Hepatocyte (in vitro differentiated cells): ENCODE measurements around the gene OBI1. TPM values are rescaled to one million over a fixed set of nuclear protein-coding genes. Genes with fewer than 3 reads are reported as not detected.
A peak's percentile ranks its signal among the peaks of the same experiment; 100 is the strongest.

ENCODE experiments used
- DNase-seq: peaks from one replicate; pipeline ENCODE4 v3.0.0-alpha.2; 2016; ENCODE audit warnings: low spot score
- H2AFZ ChIP-seq: fragments of 200-600 bp; sonication (generic); 2 replicates; pipeline ENCODE4 v1.6.0; 2016; ENCODE audit warnings: antibody characterized with exemption, mild to moderate bottlenecking
- H3K27ac ChIP-seq: fragments of 200-600 bp; sonication (generic); 2 replicates; pipeline ENCODE4 v1.5.1; 2016; ENCODE audit warnings: mild to moderate bottlenecking
- H3K27me3 ChIP-seq: fragments of 200-600 bp; sonication (generic); 2 replicates; pipeline ENCODE4 v1.6.1; 2016
- H3K36me3 ChIP-seq: fragments of 200-600 bp; sonication (generic); replicated peaks from 2 replicates; pipeline ENCODE4 v1.5.1; 2016; ENCODE audit warnings: low read depth; ENCODE audit not compliant: insufficient read depth
- H3K4me1 ChIP-seq: fragments of 200-600 bp; sonication (generic); 2 replicates; pipeline ENCODE4 v1.5.1; 2016; ENCODE audit warnings: mild to moderate bottlenecking, moderate library complexity; ENCODE audit not compliant: insufficient read depth
- H3K4me2 ChIP-seq: fragments of 200-600 bp; sonication (generic); 2 replicates; pipeline ENCODE4 v1.6.0; 2016
- H3K4me3 ChIP-seq: fragments of 200-600 bp; sonication (generic); 2 replicates; pipeline ENCODE4 v1.5.1; 2016; ENCODE audit warnings: mild to moderate bottlenecking
- H3K79me2 ChIP-seq: fragments of 200-600 bp; sonication (generic); 2 replicates; pipeline ENCODE4 v1.6.0; 2017; ENCODE audit warnings: mild to moderate bottlenecking
- H3K9me2 ChIP-seq: fragments of 200-600 bp; sonication (generic); replicated peaks from 2 replicates; pipeline ENCODE4 v1.6.0; 2017; ENCODE audit warnings: mild to moderate bottlenecking; ENCODE audit not compliant: insufficient read depth
- H3K9me3 ChIP-seq: fragments of 200-600 bp; sonication (generic); 2 replicates; pipeline ENCODE4 v1.5.1; 2016; ENCODE audit warnings: low read depth, mild to moderate bottlenecking
- H4K20me1 ChIP-seq: fragments of 200-600 bp; sonication (generic); 2 replicates; pipeline ENCODE4 v1.6.0; 2016; ENCODE audit warnings: mild to moderate bottlenecking; ENCODE audit not compliant: insufficient read depth, poor library complexity, severe bottlenecking
- EZH2 ChIP-seq: fragments of 200-600 bp; sonication (generic); IDR thresholded peaks from 2 replicates; pipeline ENCODE4 v1.6.1; 2016; ENCODE audit warnings: antibody characterized with exemption, mild to moderate bottlenecking, borderline replicate concordance
- EZH2phosphoT487 ChIP-seq: fragments of 200-600 bp; sonication (generic); IDR thresholded peaks from one replicate; pipeline ENCODE4 v1.6.1; 2018; ENCODE audit warnings: antibody characterized with exemption, mild to moderate bottlenecking, low read depth, moderate library complexity; ENCODE audit not compliant: unreplicated experiment, severe bottlenecking
- WGBS: methylation state at CpG from one replicate; pipeline ENCODE4 v1.1.6; 2016; ENCODE audit warnings: low lambda C conversion rate; ENCODE audit errors: missing lambda C conversion rate; 5-methylcytosine and 5-hydroxymethylcytosine counted together
- polyA plus RNA-seq: library from polyadenylated mRNA; unstranded; fragments of >200 nt; fragmentation: Nextera tagmentation; extraction: Ambion mirVana; gene quantifications from 2 replicates; pipeline ENCODE4 v1.2.1, GENCODE V29; 2016
- total RNA-seq: library from RNA; depleted of rRNA; stranded (reverse); fragments of >200 nt; gene quantifications from 2 replicates; pipeline ENCODE4 v1.2.3, GENCODE V29; 2014
- TF ChIP-seq, protein P1 (sequence below): fragments of 200-600 bp; sonication (generic); IDR thresholded peaks from 2 replicates; pipeline ENCODE4 v1.5.1; 2016; ENCODE audit warnings: antibody characterized with exemption, mild to moderate bottlenecking; ENCODE audit not compliant: poor library complexity

OBI1 gene
- total and polyA plus RNA-seq, 2 experiments from 2014 or later: 5.3 to 17.6 TPM

DNA sequence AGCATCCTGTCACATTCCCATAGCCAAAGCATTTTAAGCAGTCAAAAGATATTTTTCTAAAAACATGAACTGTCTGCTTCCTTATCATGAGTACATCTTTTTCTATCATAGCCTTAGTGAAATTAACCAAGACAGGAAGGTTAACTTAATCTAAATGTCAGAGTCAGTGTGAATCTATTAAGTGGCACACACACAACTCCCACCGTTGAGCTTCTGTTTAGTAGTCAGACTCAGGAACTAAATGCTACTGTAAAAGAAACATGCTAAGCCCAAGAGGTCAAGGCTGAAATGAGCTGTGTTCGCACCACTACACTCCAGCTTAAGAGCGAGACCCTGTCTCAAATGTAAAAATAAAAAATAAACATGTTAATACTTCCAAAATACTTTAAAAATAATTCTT is 47.9 kb downstream of the OBI1 start:
- peaks cover 70% of the 10 kb centered on the region for H3K27me3 ChIP-seq

GRCh38 chr13:78610381-78610883 is 48.5 kb downstream of the OBI1 start:
- Histone ChIP-seq H4K20me1 (no peaks in the 10 kb centered on the region), H3K4me3 (no peak overlapping the region), H3K4me2 (no peak overlapping the region), H3K4me1 (peaks cover 12% of the 10 kb centered on the region), H3K79me2 (peaks cover 2% of the 10 kb centered on the region), H3K9me2 (no peaks in the 10 kb centered on the region), H3K27me3 (peaks cover 76% of the 10 kb centered on the region), H3K9me3 (no peaks in the 10 kb centered on the region), H3K27ac (no peak overlapping the region), H2AFZ (no peak overlapping the region), H3K36me3 (no peaks in the 10 kb centered on the region)
- 47% methylated on average over 4 of the region's 4 CpGs for WGBS
- no peak for DNase-seq
- no peak for TF ChIP-seq EZH2
- TF ChIP-seq, protein P1, sequence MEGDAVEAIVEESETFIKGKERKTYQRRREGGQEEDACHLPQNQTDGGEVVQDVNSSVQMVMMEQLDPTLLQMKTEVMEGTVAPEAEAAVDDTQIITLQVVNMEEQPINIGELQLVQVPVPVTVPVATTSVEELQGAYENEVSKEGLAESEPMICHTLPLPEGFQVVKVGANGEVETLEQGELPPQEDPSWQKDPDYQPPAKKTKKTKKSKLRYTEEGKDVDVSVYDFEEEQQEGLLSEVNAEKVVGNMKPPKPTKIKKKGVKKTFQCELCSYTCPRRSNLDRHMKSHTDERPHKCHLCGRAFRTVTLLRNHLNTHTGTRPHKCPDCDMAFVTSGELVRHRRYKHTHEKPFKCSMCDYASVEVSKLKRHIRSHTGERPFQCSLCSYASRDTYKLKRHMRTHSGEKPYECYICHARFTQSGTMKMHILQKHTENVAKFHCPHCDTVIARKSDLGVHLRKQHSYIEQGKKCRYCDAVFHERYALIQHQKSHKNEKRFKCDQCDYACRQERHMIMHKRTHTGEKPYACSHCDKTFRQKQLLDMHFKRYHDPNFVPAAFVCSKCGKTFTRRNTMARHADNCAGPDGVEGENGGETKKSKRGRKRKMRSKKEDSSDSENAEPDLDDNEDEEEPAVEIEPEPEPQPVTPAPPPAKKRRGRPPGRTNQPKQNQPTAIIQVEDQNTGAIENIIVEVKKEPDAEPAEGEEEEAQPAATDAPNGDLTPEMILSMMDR: no peak
- no peak for TF ChIP-seq EZH2phosphoT487

More for the DNA sequence above, 47.9 kb downstream of the OBI1 start:
- Histone ChIP-seq H3K9me3 (no peaks in the 10 kb centered on the region), H3K9me2 (no peaks in the 10 kb centered on the region), H3K4me1 (peaks cover 12% of the 10 kb centered on the region), H3K36me3 (no peaks in the 10 kb centered on the region), H4K20me1 (no peaks in the 10 kb centered on the region), H2AFZ (no peak overlapping the region), H3K4me3 (no peak overlapping the region), H3K27ac (no peak overlapping the region), H3K79me2 (peaks cover 2% of the 10 kb centered on the region), H3K4me2 (no peak overlapping the region)
- no peak for DNase-seq
- WGBS: 74% methylated on average over 3 of the region's 3 CpGs
- TF ChIP-seq EZH2 (no peak), EZH2phosphoT487 (no peak)
- TF ChIP-seq, protein P1: no peak

GRCh38 chr13:78609464-78610205 is 49.3 kb downstream of the OBI1 start:
- Histone ChIP-seq H3K36me3 (no peaks in the 10 kb centered on the region), H3K4me1 (peaks cover 12% of the 10 kb centered on the region), H3K79me2 (no peaks in the 10 kb centered on the region), H3K4me3 (peak overlapping the region; percentile 47), H4K20me1 (no peaks in the 10 kb centered on the region), H3K4me2 (peak overlapping the region; percentile 96), H2AFZ (peak overlapping the region; percentile 71), H3K9me2 (no peaks in the 10 kb centered on the region), H3K27ac (no peak overlapping the region), H3K9me3 (no peaks in the 10 kb centered on the region), H3K27me3 (peaks cover 84% of the 10 kb centered on the region)
- TF ChIP-seq EZH2: peak; percentile 61
- TF ChIP-seq, protein P1: no peak
- no peak for DNase-seq
- WGBS: 6% methylated on average over 21 of the region's 33 CpGs
